Measurements from ENCODE around the gene GALNT12.

Gene GALNT12

DNA sequence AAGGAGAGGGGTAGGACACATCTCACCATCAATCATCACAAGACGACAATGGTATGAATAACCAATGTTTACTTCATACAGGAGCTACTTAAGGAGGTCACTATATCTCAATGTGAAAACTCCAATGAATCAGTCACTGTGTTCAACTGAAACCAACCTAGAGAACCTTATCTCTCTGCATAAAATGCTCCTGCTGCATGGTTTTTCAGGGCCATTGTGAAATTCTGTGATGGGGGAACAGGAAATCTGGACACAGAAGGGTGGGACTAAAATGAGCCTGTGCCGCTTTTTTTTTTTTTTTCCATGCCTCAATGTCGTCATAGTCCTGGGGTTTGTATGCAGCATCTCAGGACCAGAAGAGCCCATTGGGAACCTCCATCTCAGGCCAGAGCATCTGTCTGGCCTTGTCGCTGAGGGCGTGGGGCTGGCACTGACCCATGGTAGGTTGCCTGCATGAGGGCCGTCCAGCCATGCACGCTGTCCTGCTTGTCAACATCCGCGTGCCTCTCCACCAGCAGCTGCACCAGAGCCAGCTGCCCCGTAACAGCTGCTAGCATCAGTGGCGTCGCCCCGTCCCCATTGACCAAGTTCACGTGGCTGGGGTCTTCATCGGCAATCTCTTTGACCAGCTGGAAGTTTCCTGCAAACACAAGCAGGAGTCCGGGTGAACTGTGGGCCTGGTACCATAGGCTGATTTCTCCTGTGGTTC is 23.8 kb upstream of the GALNT12 start:
- DNase-seq (ENCODE audit: low spot score): no peak

GRCh38 chr9:98784831-98785806 is 22.4 kb upstream of the GALNT12 start:
- DNase-seq (ENCODE audit: low spot score): no peak

DNA sequence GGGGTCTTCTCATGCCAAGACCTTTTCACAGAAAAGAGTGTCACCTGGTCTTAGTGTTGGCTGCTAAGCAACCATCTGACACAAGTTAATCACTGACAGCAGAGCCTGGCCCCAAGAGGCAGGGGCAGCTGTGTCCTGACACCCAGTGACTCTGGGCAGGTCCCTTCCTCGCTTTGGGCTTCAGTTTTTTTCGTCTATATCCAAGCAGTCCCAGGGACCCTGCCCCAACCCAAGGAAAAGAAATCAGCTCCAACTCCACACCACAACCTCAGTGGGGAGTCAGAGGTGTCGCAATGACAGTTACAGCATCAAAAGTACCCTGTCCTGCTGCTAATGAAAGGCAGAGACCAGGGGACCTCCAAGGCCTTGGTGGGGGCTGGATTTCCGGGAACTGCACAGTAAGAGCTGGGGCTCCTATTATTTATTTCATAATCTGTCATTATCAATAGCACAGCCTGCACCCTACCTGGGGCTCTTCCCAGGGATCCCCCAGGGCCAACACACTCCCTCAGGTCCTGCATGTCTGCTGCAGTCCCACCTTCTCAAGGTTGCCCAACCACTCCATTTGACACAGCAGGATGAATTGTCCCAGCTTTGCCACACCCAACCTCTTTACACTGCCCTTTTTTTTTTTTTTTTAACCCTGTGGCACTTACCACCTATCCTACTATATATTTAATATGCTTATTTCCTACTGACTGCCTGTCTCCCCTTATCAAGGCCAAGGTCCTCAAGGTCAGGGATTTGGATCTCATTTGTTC is 20.5 kb upstream of the GALNT12 start:
- no peak for DNase-seq (ENCODE audit: low spot score)

GRCh38 chr9:98787766-98788335 is 19.6 kb upstream of the GALNT12 start:
- no peak for DNase-seq (ENCODE audit: low spot score)

DNA sequence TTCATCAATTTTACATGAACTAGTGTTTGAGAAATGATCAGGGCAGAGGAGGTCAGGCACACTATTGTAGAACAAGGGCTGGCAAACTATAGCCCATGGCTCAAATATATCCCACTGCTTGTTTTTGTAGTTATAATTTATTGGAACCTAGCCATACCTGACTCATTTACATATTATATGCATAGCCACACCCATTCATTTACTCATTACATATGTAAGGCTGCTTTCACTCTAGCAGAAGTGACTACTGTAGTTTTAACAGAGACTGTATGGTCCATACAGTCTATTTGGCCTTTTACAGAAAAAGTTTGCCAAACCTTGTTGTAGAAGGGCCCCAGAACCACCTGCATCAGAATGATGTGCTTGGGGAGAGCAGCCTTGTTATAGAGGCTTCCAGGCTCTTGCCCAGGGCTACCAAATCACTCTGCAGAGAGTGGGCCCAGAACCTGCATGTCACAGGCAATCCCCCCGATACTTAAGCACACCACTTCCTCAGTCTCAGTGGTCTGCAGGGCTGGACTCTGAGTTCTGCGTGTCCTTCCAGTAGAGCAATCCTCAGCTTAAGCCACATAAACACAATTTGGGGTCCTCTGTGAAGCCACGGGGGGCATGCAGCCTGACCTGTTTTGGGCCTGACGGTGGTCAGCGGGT is 17.9 kb upstream of the GALNT12 start:
- DNase-seq (ENCODE audit: low spot score): no peak

DNA sequence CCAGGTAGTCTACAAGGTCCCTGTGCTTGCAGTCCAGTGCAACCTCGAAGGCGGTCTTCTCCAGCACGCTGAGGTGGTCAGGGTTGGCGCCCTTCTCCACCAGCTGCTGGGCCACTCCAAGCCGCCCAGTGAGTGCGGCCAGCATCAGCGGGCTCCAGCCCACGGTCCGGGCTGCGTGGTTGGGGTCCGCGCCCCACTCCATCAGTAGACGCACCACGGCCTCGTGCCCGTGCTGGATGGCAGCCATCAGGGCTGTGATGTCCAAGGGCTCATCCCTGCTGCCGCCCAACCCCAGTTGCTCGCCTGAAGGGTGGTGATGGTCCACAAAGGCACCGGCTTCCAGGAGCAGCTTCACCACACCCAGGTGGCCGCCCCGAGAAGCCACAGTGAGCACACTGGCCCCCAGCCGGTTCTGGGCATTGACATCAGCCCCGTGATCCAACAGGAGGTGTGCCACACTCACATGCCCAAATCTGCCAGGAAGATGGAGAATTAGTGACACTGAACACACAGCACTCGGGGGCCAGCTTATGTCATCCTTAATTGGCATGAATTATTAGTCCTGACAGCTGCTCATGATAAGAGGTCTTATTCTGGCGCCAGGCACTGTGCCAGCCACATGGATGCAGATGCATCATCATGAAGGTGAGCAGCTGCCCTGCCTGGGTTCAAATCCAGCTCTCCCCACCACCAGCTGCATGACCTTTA is 17.2 kb upstream of the GALNT12 start:
- no peak for DNase-seq (ENCODE audit: low spot score)

DNA sequence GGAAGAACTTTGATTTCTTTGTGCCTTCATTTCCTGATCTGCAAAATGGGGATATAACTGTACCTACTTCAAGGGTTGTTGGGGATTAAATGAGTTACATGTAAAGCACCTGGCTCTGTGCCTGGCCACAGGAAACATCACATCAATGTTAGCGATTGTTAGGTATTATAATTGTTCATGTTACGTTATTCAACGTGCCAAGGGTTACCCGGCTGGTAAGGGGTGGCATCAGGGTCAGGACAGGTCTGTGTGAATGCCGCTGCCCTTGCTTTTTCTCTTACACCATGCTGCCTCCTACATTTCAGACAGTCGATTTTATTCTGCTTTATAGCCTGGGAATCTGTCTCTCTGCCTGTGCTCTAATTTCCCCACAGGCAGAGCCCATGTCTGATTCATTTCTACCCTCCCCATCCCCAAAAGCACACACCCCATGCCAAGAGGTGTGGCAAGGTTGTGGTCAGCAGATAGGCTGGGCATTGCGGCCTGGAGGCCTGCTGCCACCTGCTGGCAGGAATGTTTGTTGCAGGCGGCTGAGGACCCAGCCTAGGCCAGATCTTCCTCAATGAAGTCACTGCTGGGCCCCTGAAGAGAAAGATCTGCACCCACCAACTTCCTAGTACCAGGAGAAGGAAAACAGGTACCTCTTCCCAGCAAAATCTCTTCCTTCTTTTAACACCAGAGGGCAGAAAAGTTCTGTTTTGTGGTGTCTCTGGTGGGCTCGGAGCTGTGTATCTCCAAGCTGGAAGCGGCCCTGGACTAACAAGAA is 16.4 kb upstream of the GALNT12 start:
- peak; percentile 76 for DNase-seq (ENCODE audit: low spot score)

DNA sequence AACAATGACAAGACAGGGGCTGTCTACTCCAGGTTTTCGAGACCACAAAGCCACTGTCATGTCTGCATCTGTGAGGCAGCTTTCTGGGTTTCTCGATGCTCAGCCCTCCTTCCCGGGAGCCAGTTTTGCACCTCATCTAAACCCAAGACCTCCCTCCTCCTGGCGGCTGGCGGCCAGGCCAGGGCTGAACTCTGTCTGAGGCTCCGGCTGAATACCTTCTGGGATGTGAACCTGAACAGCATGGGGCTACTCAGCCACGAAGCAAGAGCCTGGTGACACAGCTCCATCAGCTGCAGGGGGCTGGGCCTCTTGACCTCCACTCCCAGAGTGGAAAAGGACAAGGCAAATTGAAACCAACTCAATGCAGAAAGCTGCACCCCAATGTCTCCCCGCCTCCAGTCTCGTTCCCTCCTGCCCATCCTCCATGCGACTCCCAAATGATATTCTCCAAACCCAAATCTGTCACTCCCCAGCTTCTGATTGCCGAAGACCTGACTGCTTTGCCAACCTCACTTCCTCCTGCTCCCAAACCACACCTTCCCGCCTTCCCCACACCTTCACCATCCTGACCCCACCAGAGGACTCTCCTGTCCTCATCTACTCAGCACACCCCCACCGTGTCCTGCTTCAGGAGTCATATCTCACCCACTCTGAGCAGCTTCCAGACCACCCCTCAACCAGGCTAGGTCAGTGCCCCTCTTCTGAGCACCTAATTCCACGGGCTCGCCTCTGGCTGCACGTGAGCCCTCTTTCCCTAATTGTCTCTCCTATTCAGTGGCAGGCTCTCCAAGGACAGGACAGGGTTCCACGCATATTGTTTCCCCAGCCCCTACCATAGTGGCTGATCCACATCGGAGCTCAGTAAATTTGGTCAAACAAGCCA is 15.6 kb upstream of the GALNT12 start:
- DNase-seq (ENCODE audit: low spot score): no peak

GRCh38 chr9:98793031-98793430 is 14.4 kb upstream of the GALNT12 start:
- DNase-seq (ENCODE audit: low spot score): no peak

DNA sequence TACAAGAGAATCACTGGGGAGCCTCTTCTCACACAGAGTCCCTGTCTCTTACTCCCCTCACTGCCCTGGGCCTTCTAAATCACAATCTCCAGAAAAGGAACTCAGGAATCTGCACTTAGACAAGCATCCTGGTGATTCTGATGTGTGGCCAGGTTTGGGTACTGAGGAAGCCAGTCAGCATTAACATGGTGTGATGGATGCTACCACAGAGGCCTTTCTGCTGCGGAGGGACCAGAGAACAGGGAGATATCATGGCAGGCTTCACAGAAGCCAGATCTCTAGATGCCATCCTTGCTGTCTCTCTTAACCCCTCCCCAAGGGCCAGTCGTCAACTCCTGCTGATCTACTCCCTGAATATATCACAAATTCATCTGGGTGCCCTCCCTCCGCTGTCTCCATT is 12.7 kb upstream of the GALNT12 start:
- no peak for DNase-seq (ENCODE audit: low spot score)

DNA sequence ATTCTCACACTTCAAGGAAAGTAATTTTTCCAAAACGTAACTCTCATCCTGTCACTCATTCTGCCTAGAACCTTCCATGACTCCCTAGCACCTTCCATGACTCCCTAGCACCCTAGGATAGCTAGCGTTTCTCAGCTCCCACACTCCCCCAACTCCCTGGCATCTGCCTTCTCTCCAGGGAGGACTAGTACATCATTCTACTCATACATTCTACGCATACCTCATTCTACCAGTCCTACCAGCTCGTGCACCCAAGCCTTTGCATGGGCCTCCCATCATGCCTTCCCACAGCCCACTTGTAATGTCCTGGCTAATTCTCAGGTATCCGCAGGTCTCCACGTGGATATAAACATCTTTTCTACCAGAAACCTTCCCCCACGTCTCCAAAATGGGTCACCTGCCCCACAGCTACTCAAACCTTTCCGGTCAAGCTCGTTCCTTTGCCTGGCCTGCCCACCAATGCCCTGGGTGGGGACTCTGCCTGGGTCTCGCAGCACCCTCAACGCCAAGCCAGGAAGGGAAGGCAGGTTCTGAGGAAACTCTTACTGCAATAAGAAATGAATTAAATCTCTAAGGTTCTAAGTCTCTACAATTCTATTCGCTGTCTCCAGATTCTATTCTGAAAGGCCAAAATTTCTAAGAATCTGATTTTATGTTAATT is 12.0 kb upstream of the GALNT12 start:
- no peak for DNase-seq (ENCODE audit: low spot score)

- DNase-seq (ENCODE audit: low spot score): no peak
These were observed 11.5 kb upstream of the GALNT12 start for GRCh38 chr9:98795970-98796363.

DNA sequence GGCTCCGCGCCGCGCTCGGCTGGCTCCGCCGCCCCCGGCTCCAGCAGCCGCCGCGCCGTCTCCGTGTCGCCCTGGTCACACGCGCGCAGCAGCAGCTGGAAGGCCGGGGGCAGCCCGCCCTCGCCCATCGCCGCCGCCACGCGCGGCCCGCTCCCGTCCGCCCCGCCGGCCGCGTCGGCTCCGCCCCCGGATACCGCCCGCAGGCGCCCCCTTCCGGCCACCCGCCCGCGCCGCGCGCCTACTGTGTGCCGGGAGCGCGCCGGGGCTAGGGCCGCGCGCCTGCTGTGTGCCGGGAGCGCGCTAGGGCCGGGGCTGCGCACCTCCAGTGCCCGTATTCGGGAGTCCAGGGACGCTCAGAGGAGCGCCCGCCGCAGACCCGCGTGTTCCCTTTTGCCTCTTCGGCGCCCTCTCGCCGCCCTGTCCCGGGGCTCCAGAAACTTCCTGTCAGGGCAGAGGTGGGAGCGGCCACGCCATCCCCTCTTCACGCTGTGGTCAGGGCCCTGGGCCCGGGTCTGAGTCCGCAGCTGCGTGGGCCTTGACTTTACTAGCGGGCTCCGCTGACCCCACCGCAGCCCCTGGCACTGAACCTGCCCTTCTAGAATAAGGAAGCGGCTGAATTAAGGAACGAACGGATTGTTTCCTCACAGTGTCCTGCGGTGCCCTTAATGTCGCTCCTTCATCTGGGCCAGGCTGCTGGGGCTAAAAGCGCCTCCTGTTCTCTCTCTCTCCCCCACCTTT is 10.9 kb upstream of the GALNT12 start, which contains the start of gene ANKS6:
ANKS6 (minus strand) TSS at position 192 of the 738 bp plus-strand sequence; CDS start at position 128, 64 bp downstream.
- DNase-seq (ENCODE audit: low spot score): peak; percentile 96

DNA sequence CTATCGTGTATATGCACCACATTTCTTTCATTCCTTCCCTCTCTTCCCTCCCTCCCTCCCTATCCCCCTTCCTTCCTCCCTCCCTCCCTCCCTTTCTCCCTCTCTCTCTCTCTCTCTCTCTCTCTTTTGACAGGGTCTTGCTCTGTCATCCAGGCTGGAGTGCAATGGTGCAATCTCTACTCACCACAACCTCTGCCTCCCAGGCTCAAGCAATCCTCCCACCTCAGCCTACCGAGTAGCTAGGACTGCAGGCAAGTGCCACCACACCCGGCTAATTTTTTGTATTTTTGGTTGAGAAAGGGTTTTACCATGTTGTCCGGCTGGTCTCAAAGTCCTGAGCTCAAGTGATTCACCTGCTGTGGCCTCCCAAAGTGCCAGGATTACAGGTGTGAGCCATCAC is 10.0 kb upstream of the GALNT12 start:
- DNase-seq (ENCODE audit: low spot score): no peak

- no peak for DNase-seq (ENCODE audit: low spot score)
These were observed 9.2 kb upstream of the GALNT12 start for GRCh38 chr9:98798254-98798653.

- no peak for DNase-seq (ENCODE audit: low spot score)
These were observed 5.9 kb upstream of the GALNT12 start for GRCh38 chr9:98801561-98801960.

- DNase-seq (ENCODE audit: low spot score): no peak
These were observed 5.5 kb upstream of the GALNT12 start for GRCh38 chr9:98801969-98802371.

- DNase-seq (ENCODE audit: low spot score): no peak
These were observed 3.4 kb upstream of the GALNT12 start for GRCh38 chr9:98804083-98804482.
